ENCODE results near the gene PAQR9. TPM values are rescaled to one million over a fixed set of nuclear protein-coding genes. Genes with fewer than 3 reads are reported as not detected.

Gene PAQR9

Small RNA genes lying within 50 kb of the gene (small RNA-seq; reads per million reads assigned to genes)
- gene AC021074.2 (ENCODE audit: insufficient read depth), result not detected

Measured in neuronal stem cell (in vitro differentiated cells).